ENCODE results near the gene ADM2.

Gene ADM2

GRCh38 chr22:50467341-50467740 lies 14.0 kb upstream of the ADM2 start:
- DNase-seq (ENCODE audit: low read depth in 2 of 2) = no peak

- no peak for DNase-seq (ENCODE audit: low read depth in 2 of 2)
These were observed 13.4 kb upstream of the ADM2 start for GRCh38 chr22:50467773-50468440.

GRCh38 chr22:50468626-50469025 lies 12.7 kb upstream of the ADM2 start:
- DNase-seq (ENCODE audit: low read depth in 2 of 2) = no peak

DNA sequence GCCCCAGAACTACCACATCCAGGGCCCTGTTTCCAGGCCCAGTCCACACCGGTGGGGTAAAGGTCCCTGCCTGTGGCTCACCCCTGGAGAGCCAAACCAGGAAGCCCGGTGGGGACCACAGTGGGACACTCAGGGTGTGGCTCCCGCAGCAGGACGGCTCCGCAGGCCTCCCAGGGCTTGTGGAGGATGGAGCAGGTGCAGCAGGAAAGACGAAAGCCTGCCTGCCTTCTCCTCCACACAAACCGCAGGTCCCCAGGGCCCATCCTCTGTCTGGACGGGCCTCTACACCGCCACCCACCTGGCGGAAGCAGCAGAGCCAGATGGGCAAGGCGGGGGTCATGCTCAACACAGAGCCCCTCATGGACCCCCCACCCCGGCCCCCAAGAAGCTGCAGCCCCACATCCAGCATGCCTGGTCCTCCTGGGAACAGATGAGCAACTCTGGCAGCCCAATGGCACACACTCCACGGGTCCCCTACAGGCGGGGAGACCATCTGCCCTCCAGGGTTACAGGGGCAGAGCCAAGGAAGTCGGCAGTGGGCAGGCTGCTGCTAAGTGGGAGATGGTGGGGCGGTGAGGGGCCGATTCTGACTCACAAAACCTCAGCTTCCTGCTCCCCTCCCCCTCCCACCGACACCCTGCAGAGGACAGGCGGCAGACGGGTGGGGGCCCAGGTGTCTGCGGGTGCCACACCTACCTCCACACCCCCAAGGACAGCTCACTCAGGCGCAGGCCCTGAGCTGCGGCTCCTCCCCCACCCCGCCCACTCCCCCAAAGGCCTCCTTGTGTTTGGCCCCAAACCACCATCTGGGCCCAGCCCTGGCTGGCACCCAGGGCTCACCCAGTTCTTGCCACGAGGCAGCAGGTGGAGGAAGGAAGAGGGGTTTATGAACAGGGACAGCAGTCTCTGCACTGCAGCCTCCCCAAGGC lies 11.7 kb upstream of the ADM2 start:
- DNase-seq (ENCODE audit: low read depth in 2 of 2) = no peak

DNA sequence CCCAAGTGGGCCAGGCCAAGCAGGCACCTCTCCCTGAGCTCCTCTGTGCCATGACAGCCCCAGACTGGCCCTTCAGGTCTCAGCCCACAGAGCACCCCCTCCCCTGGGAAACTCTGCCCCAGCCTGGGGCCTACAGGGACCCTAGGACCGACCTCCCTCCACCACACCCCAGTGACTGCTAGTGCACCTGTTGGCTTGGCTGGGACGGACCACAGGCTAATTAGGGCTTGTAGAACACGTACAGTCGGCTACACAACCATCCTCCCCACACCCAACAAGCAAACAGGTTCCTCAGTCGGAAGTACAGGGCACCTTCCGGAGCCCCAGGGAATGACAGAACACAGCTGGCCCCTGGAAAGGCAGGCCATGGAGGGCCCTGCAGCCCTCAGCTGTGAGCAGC lies 10.9 kb upstream of the ADM2 start:
- no peak for DNase-seq (ENCODE audit: low read depth in 2 of 2)

- no peak for DNase-seq (ENCODE audit: low read depth in 2 of 2)
These were observed 10.0 kb upstream of the ADM2 start for GRCh38 chr22:50471197-50471847.

DNA sequence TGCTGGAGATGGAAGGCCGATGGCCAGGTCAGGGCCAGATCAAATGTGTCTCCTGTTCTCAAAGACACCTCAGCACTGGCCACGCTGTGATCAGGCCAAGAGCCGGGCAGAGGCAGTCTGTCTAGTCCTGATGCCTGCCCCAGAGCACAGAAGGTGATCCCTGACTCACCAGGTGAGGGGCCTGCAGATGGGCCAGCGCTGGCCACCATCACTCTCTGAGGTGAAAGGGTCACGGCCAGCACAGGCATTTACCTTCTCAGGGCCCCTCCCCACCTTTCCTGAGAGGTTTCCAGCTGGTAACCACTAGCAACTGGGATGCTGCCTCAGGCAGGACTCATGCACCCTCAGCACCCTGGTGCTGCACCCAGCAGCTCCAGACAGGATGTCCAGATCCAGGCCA lies 9.4 kb upstream of the ADM2 start:
- no peak for DNase-seq (ENCODE audit: low read depth in 2 of 2)

DNA sequence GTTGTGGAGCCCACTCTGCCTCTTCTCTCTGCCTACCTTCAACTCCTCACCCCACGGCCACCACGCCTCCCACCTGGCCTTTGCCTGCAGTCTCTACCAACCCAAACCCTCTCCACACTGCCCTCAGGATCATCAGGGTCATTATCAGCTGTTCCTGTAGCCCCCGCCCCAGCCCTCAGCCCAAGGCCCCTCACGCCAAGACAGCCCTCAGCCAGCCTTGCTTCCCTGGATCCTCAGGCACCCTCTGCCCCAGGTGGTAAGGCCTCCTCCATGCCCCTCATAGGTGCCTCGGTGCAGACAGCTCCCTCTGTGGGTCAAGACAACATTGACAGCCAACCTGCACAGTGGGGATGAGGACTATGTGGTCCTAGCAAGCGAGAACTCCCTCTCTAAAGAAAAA lies 8.3 kb upstream of the ADM2 start:
- no peak for DNase-seq (ENCODE audit: low read depth in 2 of 2)

- no peak for DNase-seq (ENCODE audit: low read depth in 2 of 2)
These were observed 7.3 kb upstream of the ADM2 start for GRCh38 chr22:50473855-50474671.

DNA sequence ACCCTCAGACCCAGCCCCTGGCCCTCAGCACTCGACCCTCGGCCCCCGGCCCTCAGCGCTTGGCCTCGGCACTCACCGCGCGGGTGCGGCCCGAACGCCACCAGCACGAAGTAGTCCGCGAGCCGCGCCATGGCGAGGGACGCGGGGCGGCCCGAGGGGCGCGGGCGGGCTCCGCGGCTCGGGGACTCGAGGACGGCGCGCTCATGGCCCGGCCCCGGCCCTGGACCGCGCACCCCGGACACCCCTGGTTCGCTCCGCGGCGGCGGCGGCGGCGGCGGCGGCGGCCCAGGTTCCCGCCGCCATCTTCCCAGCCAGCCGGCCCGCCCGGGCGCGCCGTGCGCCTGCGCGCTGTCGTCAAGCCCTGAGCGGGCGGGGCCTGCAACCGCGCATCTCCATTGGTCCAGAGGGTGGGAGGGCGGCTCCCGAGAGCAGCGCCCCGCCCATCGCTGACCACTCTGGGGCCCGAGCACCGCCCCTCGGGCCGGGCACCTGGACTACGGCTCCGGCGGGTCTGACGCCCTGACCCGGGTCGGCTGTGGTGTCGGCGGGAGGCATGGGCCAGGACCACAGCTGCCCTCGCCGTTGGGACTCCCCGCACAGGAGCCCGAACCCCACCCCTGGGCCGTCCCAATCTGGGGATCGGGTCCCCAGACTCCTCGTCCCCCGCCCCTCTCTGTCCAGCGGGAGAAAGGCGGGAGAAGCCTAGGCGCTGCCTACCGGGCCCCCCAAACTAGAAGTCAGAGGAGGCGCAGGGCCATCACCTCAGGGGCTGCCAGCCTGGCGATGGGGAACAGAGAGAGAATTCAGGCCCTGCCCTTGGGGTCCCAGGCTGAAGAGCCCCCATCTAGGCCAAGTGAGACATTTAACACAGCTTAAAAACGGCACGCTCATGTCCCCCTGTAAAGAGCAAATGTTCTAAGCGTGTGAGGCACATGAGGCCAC lies 6.4 kb upstream of the ADM2 start, which contains the start of gene SBF1:
SBF1 (minus strand) TSS at position 326 of the 942 bp plus-strand sequence; CDS start at position 131, 195 bp downstream.
- DNase-seq (ENCODE audit: low read depth in 2 of 2) = peak; percentile 56 to 57

- no peak for DNase-seq (ENCODE audit: low read depth in 2 of 2)
These were observed 5.7 kb upstream of the ADM2 start for GRCh38 chr22:50475652-50476002.

- no peak for DNase-seq (ENCODE audit: low read depth in 2 of 2)
These were observed 4.5 kb upstream of the ADM2 start for GRCh38 chr22:50476868-50477267.

DNA sequence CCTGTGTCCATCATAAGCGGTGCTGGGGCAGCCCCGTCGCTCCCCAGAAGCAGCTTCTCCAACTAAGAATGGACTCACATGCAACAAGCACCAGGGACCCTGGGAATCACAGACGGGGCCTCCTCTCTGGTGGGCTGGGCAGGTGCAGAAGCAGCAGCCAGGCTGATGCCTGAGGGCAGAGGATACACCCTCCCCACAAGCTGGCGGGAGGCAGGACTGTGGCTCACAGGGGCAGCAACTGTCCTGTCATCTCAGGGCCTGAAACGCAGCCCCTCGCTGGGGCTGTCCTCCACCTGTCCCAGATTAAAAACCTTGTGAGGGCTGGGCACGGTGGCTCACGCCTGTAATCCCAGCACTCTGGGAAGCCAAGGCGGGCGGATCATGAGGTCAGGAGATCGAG lies 3.4 kb upstream of the ADM2 start:
- DNase-seq (ENCODE audit: low read depth in 2 of 2) = no peak

GRCh38 chr22:50479721-50480120 lies 1.6 kb upstream of the ADM2 start:
- DNase-seq (ENCODE audit: low read depth in 2 of 2) = no peak

DNA sequence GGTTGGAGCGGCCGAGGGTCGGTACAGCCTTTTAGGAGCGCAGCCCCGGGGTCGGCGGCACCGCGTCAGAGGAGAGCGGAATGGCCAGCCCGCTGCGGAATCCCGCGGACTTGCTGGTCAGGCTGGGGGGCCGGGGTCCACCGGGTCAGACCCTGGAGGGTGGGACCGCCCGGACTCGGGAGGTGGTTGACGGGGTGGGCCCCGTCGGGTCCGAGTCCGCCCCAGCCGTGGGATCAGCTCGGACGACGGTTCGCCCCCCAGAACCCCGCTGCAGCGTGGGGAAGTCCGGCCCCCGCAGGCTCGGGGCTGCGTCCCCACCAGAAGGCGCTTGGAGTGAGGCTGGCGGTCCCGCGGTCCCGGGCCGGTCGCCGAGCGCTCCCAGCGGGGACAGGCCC lies 301 bp upstream of the ADM2 start:
- DNase-seq (ENCODE audit: low read depth in 2 of 2) = no peak

GRCh38 chr22:50482107-50483074 lies 1.0 kb downstream of the ADM2 start:
- no peak for DNase-seq (ENCODE audit: low read depth in 2 of 2)

DNA sequence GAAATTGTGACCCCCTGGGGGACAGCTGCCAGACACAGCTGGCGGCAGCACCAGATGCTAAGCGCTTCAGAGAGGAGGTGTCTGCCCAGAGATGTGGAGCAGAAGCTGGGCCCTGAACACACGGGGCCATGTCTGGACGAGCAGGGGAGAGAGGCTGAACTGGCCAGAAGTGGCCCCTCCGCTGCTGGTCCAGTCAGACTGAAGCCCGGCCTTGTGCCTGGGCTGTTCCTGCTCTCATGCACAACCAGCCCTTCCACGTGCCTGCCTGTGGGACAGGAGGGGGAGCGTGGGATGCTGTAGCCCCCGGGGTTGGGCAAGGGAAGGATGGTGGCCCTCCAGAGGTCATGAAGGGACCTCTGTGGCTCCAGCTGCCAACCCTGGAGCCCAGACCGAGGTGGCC lies 1.8 kb downstream of the ADM2 start:
- DNase-seq (ENCODE audit: low read depth in 2 of 2) = no peak

DNA sequence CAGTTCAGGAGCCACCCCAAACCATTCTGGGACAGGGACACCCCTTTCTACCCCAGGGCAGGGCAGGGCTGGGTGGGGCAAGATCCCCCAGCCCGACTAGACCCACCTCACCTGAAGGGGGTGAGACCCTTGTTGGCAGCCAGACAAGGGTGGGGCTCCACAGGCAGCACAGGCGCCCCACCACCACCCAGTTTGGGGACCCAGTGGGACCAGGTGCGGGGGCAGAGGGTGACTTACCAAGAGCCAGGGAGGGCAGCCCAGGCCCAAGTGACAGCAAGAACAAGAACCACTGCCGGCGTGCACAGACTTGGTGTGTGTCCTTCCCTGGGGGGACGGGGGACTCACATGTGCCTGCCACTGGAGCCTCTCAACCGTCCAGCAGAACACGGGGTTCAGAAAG lies 2.2 kb downstream of the ADM2 start:
- DNase-seq (ENCODE audit: low read depth in 2 of 2) = no peak

Measured in fibroblast of skin of left biceps (primary cell).